SK-N-SH treated with all-trans-retinoic acid at 6 μM for 48 hours (cell line): ENCODE measurements around the gene TTC34.

Source experiments
- ARNTL ChIP-seq: fragments of 450-650 bp; formaldehyde crosslinking; IDR thresholded peaks from 2 replicates; pipeline ENCODE4 v1.5.0; 2020; ENCODE audit warnings: low read depth, mild to moderate bottlenecking, moderate library complexity, borderline replicate concordance
- BACH2 ChIP-seq: fragments of 250-450 bp; sonication (Bioruptor Pico); IDR thresholded peaks from 2 replicates; pipeline ENCODE4 v1.9.0; 2021; ENCODE audit warnings: mild to moderate bottlenecking, borderline replicate concordance
- CREB5 ChIP-seq: fragments of 250-450 bp; sonication (Bioruptor Pico); IDR thresholded peaks from 2 replicates; pipeline ENCODE4 v1.5.1; 2020; ENCODE audit warnings: low read depth, mild to moderate bottlenecking, moderate library complexity
- CSDC2 ChIP-seq: fragments of 250-450 bp; sonication (Bioruptor Pico); IDR thresholded peaks from 2 replicates; pipeline ENCODE4 v1.5.0; 2020; ENCODE audit warnings: mild to moderate bottlenecking, moderate library complexity
- CSRNP3 ChIP-seq: fragments of 250-450 bp; sonication (Bioruptor Pico); IDR thresholded peaks from 2 replicates; pipeline ENCODE4 v1.5.1; 2021; ENCODE audit warnings: mild to moderate bottlenecking, moderate library complexity
- ISL1 ChIP-seq: fragments of 250-450 bp; sonication (Bioruptor Pico); IDR thresholded peaks from 2 replicates; pipeline ENCODE4 v2.1.2; 2022; ENCODE audit warnings: mild to moderate bottlenecking, moderate library complexity
- OSR1 ChIP-seq: fragments of 250-450 bp; sonication (Bioruptor Pico); IDR thresholded peaks from 2 replicates; pipeline ENCODE4 v1.8.0; 2022; ENCODE audit warnings: moderate library complexity, mild to moderate bottlenecking, inconsistent platforms
- PATZ1 ChIP-seq: fragments of 250-450 bp; sonication (Bioruptor Pico); IDR thresholded peaks from 2 replicates; pipeline ENCODE4 v1.8.0; 2020; ENCODE audit warnings: mild to moderate bottlenecking, moderate library complexity, borderline replicate concordance
- PPARA ChIP-seq: fragments of 250-450 bp; sonication (Bioruptor Pico); IDR thresholded peaks from 2 replicates; pipeline ENCODE4 v1.5.0; 2020; ENCODE audit warnings: mild to moderate bottlenecking, borderline replicate concordance
- RARB ChIP-seq: fragments of 250-450 bp; sonication (Bioruptor Pico); IDR thresholded peaks from 2 replicates; pipeline ENCODE4 v1.8.0; 2021; ENCODE audit warnings: mild to moderate bottlenecking, moderate library complexity
- ZFP3 ChIP-seq: fragments of 250-450 bp; sonication (Bioruptor Pico); IDR thresholded peaks from 2 replicates; pipeline ENCODE4 v1.5.0; 2020; ENCODE audit warnings: mild to moderate bottlenecking, moderate library complexity
- ZFP30 ChIP-seq: fragments of 450-650 bp; formaldehyde crosslinking; IDR thresholded peaks from 2 replicates; pipeline ENCODE4 v1.5.0; 2022; ENCODE audit warnings: mild to moderate bottlenecking, moderate library complexity
- ZNF70 ChIP-seq: fragments of 450-650 bp; formaldehyde crosslinking; IDR thresholded peaks from 2 replicates; pipeline ENCODE4 v1.5.0; 2020; ENCODE audit warnings: mild to moderate bottlenecking, moderate library complexity
- ZNF8 ChIP-seq: fragments of 450-650 bp; formaldehyde crosslinking; IDR thresholded peaks from 2 replicates; pipeline ENCODE4 v1.5.0; 2020; ENCODE audit warnings: mild to moderate bottlenecking, moderate library complexity

- TF ChIP-seq PPARA (CRISPR knock-in tag): no peak
- no peak for TF ChIP-seq OSR1 (CRISPR knock-in tag)
- TF ChIP-seq ZFP3 (CRISPR knock-in tag): no peak
- no peak for TF ChIP-seq CSDC2 (CRISPR knock-in tag)
- no peak for TF ChIP-seq ZNF8
- TF ChIP-seq RARB (CRISPR knock-in tag): no peak
- no peak for TF ChIP-seq CREB5 (CRISPR knock-in tag)
- no peak for TF ChIP-seq PATZ1 (CRISPR knock-in tag)
- no peak for TF ChIP-seq ARNTL (CRISPR knock-in tag)
- TF ChIP-seq ZNF70 (CRISPR knock-in tag): no peak
- no peak for TF ChIP-seq ZFP30 (CRISPR knock-in tag)
- no peak for TF ChIP-seq BACH2 (CRISPR knock-in tag)
- no peak for TF ChIP-seq CSRNP3
- TF ChIP-seq ISL1 (CRISPR knock-in tag): no peak
Observed at GRCh38 chr1:2829846-2830615, 28.5 kb upstream of the TTC34 start.
